H1 (cell line): Measurements from ENCODE around the gene EHBP1. TPM values are rescaled to one million over a fixed set of nuclear protein-coding genes. Genes with fewer than 3 reads are reported as not detected.

ENCODE experiments used
- CTCF ChIA-PET: fragments of 300-600 bp; sonication (Branson Sonifier 250); formaldehyde crosslinking; loops from one replicate; lab custom pipeline; 2021; ENCODE audit not compliant: partially characterized antibody; lab: Charles Lee
- POLR2A ChIA-PET: fragments of 300-600 bp; sonication (Branson Sonifier 250); formaldehyde crosslinking; loops from one replicate; lab custom pipeline; 2021; ENCODE audit warnings: inconsistent platforms; ENCODE audit not compliant: partially characterized antibody; lab: Charles Lee
- DNase-seq, 2 experiments: peaks; one replicate each; pipeline versions ENCODE4 v3.0.0 to v3.0.0-alpha.2; 2010 to 2022; ENCODE audit warnings: low spot score in 2 of 2, low read depth in 1 of 2, mixed read lengths in 1 of 2
- FAIRE-seq: peaks from 2 replicates; lab custom pipeline; 2011; peaks lifted over from hg19 to GRCh38; lab: Jason Lieb, UNC
- H2AFZ ChIP-seq: 2 replicates; pipeline ENCODE4 v1.8.1; 2012; ENCODE audit warnings: low read length, inconsistent platforms
- H2AK5ac ChIP-seq: 2 replicates; pipeline ENCODE4 v1.6.1; 2013; ENCODE audit warnings: low read depth, low read length
- H2BK120ac ChIP-seq: replicated peaks from 2 replicates; pipeline ENCODE3; 2013; ENCODE audit warnings: low read depth, low read length, inconsistent platforms
- H2BK12ac ChIP-seq: 2 replicates; pipeline ENCODE4 v1.6.1; 2013; ENCODE audit warnings: low read depth, low read length
- H2BK15ac ChIP-seq: 2 replicates; pipeline ENCODE4 v1.6.1; 2013; ENCODE audit warnings: low read length
- H2BK20ac ChIP-seq: 2 replicates; pipeline ENCODE4 v1.6.1; 2013; ENCODE audit warnings: low read length
- H2BK5ac ChIP-seq: 2 replicates; pipeline ENCODE4 v1.6.1; 2013; ENCODE audit warnings: low read depth, low read length
- H3K14ac ChIP-seq: 2 replicates; pipeline ENCODE4 v1.6.1; 2013; ENCODE audit warnings: inconsistent platforms; ENCODE audit not compliant: insufficient read length
- H3K18ac ChIP-seq: 2 replicates; pipeline ENCODE4 v1.6.1; 2013; ENCODE audit warnings: low read length; ENCODE audit errors: extremely low read depth
- H3K23ac ChIP-seq: 2 replicates; pipeline ENCODE4 v1.6.1; 2013; ENCODE audit warnings: inconsistent platforms; ENCODE audit not compliant: insufficient read length
- H3K23me2 ChIP-seq: 2 replicates; pipeline ENCODE4 v1.6.1; 2013; ENCODE audit warnings: low read depth, low read length
- H3K27ac ChIP-seq: 2 replicates; pipeline ENCODE4 v1.6.1; 2011; ENCODE audit warnings: low read depth, low read length, inconsistent platforms
- H3K27me3 ChIP-seq, 4 experiments: replicated peaks in 1 of 4; 1 replicate in 1 of 4; 2 replicates in 3 of 4; pipeline versions ENCODE4 v1.6.1 to v1.8.1; 2011 to 2013; ENCODE audit warnings: low read length in 3 of 4, mild to moderate bottlenecking in 3 of 4, inconsistent platforms in 2 of 4, mixed read lengths in 2 of 4, moderate library complexity in 1 of 4; ENCODE audit not compliant: control insufficient read depth in 3 of 4, insufficient read depth in 3 of 4; ENCODE audit errors: extremely low read depth in 1 of 4
- H3K36me3 ChIP-seq, 4 experiments: 2 replicates each; pipeline versions ENCODE4 v1.6.1 to v1.8.1; 2011 to 2013; ENCODE audit warnings: mild to moderate bottlenecking in 4 of 4, low read length in 3 of 4, moderate library complexity in 2 of 4, control low read depth in 1 of 4, inconsistent platforms in 1 of 4; ENCODE audit not compliant: insufficient read depth in 4 of 4, control insufficient read depth in 2 of 4
- H3K4ac ChIP-seq: replicated peaks from 2 replicates; pipeline ENCODE3; 2013; ENCODE audit warnings: low read length, low read depth, mixed read lengths, inconsistent platforms; ENCODE audit not compliant: insufficient read length
- H3K4me1 ChIP-seq, 4 experiments: replicated peaks in 1 of 4; 1 replicate in 1 of 4; 2 replicates in 3 of 4; pipeline versions ENCODE4 v1.6.1 to v1.8.1; 2011 to 2013; ENCODE audit warnings: low read length in 3 of 4, inconsistent platforms in 2 of 4, mixed read lengths in 1 of 4; ENCODE audit not compliant: insufficient read depth in 4 of 4, control insufficient read depth in 3 of 4
- H3K4me2 ChIP-seq, 2 experiments: 2 replicates each; pipeline versions ENCODE4 v1.6.1 to v1.8.1; 2011 to 2013; ENCODE audit warnings: low read depth in 2 of 2, low read length in 2 of 2, control low read depth in 1 of 2, inconsistent platforms in 1 of 2, mild to moderate bottlenecking in 1 of 2; ENCODE audit not compliant: insufficient read depth in 1 of 2
- H3K4me3 ChIP-seq, 4 experiments: fragments of 200-600, 300-600 bp in 1 of 4; sonication (generic), shearing (Covaris generic), sonication (Bioruptor Twin) in 1 of 4; 2 replicates each; pipeline versions ENCODE4 v1.5.1 to v1.8.1; 2011 to 2016; ENCODE audit warnings: low read length in 4 of 4, low read depth in 3 of 4, control low read depth in 2 of 4, inconsistent platforms in 2 of 4, mild to moderate bottlenecking in 2 of 4, mixed read lengths in 1 of 4, moderate library complexity in 1 of 4; ENCODE audit not compliant: insufficient read depth in 2 of 4; ENCODE audit errors: extremely low read depth in 1 of 4
- H3K56ac ChIP-seq: replicated peaks from 2 replicates; pipeline ENCODE3; 2013; ENCODE audit warnings: low read depth, mild to moderate bottlenecking, mixed read lengths, low read length, inconsistent platforms; ENCODE audit not compliant: insufficient read length
- H3K79me1 ChIP-seq: 2 replicates; pipeline ENCODE4 v1.6.1; 2013; ENCODE audit warnings: low read depth, low read length, control low read depth
- H3K79me2 ChIP-seq, 2 experiments: 2 replicates each; pipeline versions ENCODE4 v1.6.1 to v1.8.1; 2012 to 2013; ENCODE audit warnings: low read length in 2 of 2, mild to moderate bottlenecking in 2 of 2, inconsistent platforms in 1 of 2; ENCODE audit not compliant: insufficient read depth in 2 of 2, control insufficient read depth in 1 of 2
- H3K9ac ChIP-seq, 4 experiments: replicated peaks in 1 of 4; 1 replicate in 1 of 4; 2 replicates in 3 of 4; pipeline versions ENCODE4 v1.6.1 to v1.8.1; 2011 to 2013; ENCODE audit warnings: low read depth in 3 of 4, low read length in 3 of 4, control low read depth in 2 of 4, mild to moderate bottlenecking in 2 of 4, moderate library complexity in 2 of 4, inconsistent platforms in 1 of 4; ENCODE audit errors: extremely low read depth in 1 of 4
- H3K9me3 ChIP-seq, 2 experiments: 2 replicates each; pipeline versions ENCODE4 v1.6.1 to v1.8.1; 2012 to 2013; ENCODE audit warnings: mild to moderate bottlenecking in 2 of 2, moderate library complexity in 2 of 2, control low read depth in 1 of 2, inconsistent platforms in 1 of 2, low read depth in 1 of 2, low read length in 1 of 2, mixed read lengths in 1 of 2; ENCODE audit not compliant: insufficient read depth in 2 of 2
- H4K20me1 ChIP-seq, 2 experiments: replicated peaks in 1 of 2; 2 replicates each; pipeline versions ENCODE3 to v1.8.1; 2011 to 2013; ENCODE audit warnings: inconsistent platforms in 2 of 2, low read length in 2 of 2, mild to moderate bottlenecking in 1 of 2; ENCODE audit not compliant: insufficient read depth in 2 of 2, control insufficient read depth in 1 of 2
- H4K5ac ChIP-seq: 2 replicates; pipeline ENCODE4 v1.6.1; 2013; ENCODE audit warnings: low read length, low read depth, mixed read lengths, inconsistent platforms; ENCODE audit not compliant: insufficient read length
- H4K8ac ChIP-seq: 2 replicates; pipeline ENCODE4 v1.8.0; 2013; ENCODE audit warnings: mild to moderate bottlenecking, moderate library complexity, low read length, inconsistent platforms; ENCODE audit not compliant: insufficient read depth; ENCODE audit errors: extremely low read depth
- H4K91ac ChIP-seq: replicated peaks from 2 replicates; pipeline ENCODE3; 2013; ENCODE audit warnings: low read length, mixed read lengths, inconsistent platforms; ENCODE audit not compliant: insufficient read length
- YY1 ChIP-seq: IDR thresholded peaks from 2 replicates; pipeline ENCODE4 v1.6.1; 2011; ENCODE audit warnings: low read depth, mild to moderate bottlenecking, low read length
- WGBS, 2 experiments: shearing (Covaris generic) in 1 of 2; methylation state at CpG; one replicate each; pipeline versions ENCODE4 v1.1.6 to v1.1.7; 2013 to 2015; ENCODE audit warnings: low lambda C conversion rate in 2 of 2, mixed read lengths in 2 of 2, inconsistent platforms in 1 of 2, low coverage in 1 of 2, missing lambda C conversion rate in 1 of 2; ENCODE audit not compliant: insufficient replicate concordance in 2 of 2, insufficient coverage in 1 of 2, insufficient read length in 1 of 2; ENCODE audit errors: extremely low coverage in 1 of 2, missing lambda C conversion rate in 1 of 2; 5-methylcytosine and 5-hydroxymethylcytosine counted together
- polyA plus RNA-seq, 7 experiments: library from polyadenylated mRNA; depleted of rRNA in 3 of 7; stranded (reverse) in 5 of 7; unstranded in 2 of 7; fragments of >200 nt in 5 of 7; fragments of 200-250 nt in 2 of 7; gene quantifications; 1 replicate in 5 of 7; 2 replicates in 1 of 7; 4 replicates in 1 of 7; pipeline versions ENCODE4 v1.2.1 to v1.2.3, GENCODE V29; 2011 to 2013; ENCODE audit warnings: missing spikeins in 2 of 7, mixed read lengths in 2 of 7
- total RNA-seq: library from RNA; stranded (reverse); fragmentation: NEBNext Ultra II Directional; extraction: Animal tissue kit (Norgen Biotek cat#: 25700); gene quantifications from 2 replicates; pipeline ENCODE4 v1.2.1, GENCODE V29; 2021

EHBP1 gene
- total and polyA plus RNA-seq, 2 of the 8 experiments (the other 6 are each of a cell fraction or from before 2014, with no cell fraction given), result 12.0 to 64.1 TPM

- no peak overlapping the region for H2AFZ ChIP-seq
- no peaks in the 10 kb centered on the region; the same call in 1 of the 2 replicates for H3K79me1 ChIP-seq
- H3K36me3 ChIP-seq, result peaks cover 0 to 27% (median 2%) of the 10 kb centered on the region in 4 experiments; a peak in 3 of 8 replicates
- H2BK120ac ChIP-seq, result no peak overlapping the region
- no peak overlapping the region for H2AK5ac ChIP-seq
- peak overlapping the region; percentile 1 to 29; a peak in 1 of 4 replicates for H3K4me2 ChIP-seq
- H2BK20ac ChIP-seq, result no peak overlapping the region
- no peak overlapping the region for H4K8ac ChIP-seq
- no peak overlapping the region for H3K9ac ChIP-seq
- H3K79me2 ChIP-seq, result peaks cover 13 to 74% of the 10 kb centered on the region in 2 experiments
- peaks cover 4 to 12% (median 7%) of the 10 kb centered on the region in 4 experiments; a peak in 6 of 7 replicates for H3K4me1 ChIP-seq
- no peak overlapping the region for H4K5ac ChIP-seq
- POLR2A ChIA-PET, result interaction anchor here (1.1 to 1.2 kb wide), 2 partner anchors 11 to 12 kb away, joined by 3 to 4 read pairs; no protein-coding TSS in a partner anchor
- H3K18ac ChIP-seq, result no peak overlapping the region
- no peak overlapping the region for H3K4ac ChIP-seq
- no peaks in the 10 kb centered on the region for H3K27me3 ChIP-seq
- H3K4me3 ChIP-seq, result peak overlapping the region in 1 of 4 experiments; percentile 31; a peak in 2 of 8 replicates
- H3K23ac ChIP-seq, result no peak overlapping the region
- no peak overlapping the region for H3K14ac ChIP-seq
- H2BK5ac ChIP-seq, result no peak overlapping the region
- no peak overlapping the region for H2BK15ac ChIP-seq
- no peak overlapping the region for H3K27ac ChIP-seq
- no peak for DNase-seq
- no peak overlapping the region for H4K91ac ChIP-seq
- no peak overlapping the region for H3K56ac ChIP-seq
- H2BK12ac ChIP-seq, result no peak overlapping the region
- H3K9me3 ChIP-seq, result no peaks in the 10 kb centered on the region
- 87% methylated on average over 1 of the region's 1 CpG; no CpG with 5 or more reads in 1 of the 2 experiments for WGBS, 2 experiments
- no peak for FAIRE-seq
- peaks cover 16% of the 10 kb centered on the region for H3K23me2 ChIP-seq
- CTCF ChIA-PET, result interaction anchor here (1.3 kb wide), 1 partner anchor 251 kb away, joined by 5 read pairs; no protein-coding TSS in a partner anchor
- H4K20me1 ChIP-seq, result peaks cover 0 to 5% of the 10 kb centered on the region in 2 experiments
- no peak for TF ChIP-seq YY1
Measured at GRCh38 chr2:62708751-62709150, 3.2 kb downstream of the EHBP1 start.
